NT2/D1 (cell line): ENCODE results near the gene RIC3.

Experiments
- SUZ12 ChIP-seq: IDR thresholded peaks from 2 replicates; pipeline ENCODE4 v1.6.1; 2011; ENCODE audit not compliant: insufficient read length, insufficient read depth; ENCODE audit errors: extremely low read depth
- YY1 ChIP-seq: IDR thresholded peaks from 2 replicates; pipeline ENCODE4 v1.6.1; 2011; ENCODE audit not compliant: insufficient read length, insufficient read depth

DNA sequence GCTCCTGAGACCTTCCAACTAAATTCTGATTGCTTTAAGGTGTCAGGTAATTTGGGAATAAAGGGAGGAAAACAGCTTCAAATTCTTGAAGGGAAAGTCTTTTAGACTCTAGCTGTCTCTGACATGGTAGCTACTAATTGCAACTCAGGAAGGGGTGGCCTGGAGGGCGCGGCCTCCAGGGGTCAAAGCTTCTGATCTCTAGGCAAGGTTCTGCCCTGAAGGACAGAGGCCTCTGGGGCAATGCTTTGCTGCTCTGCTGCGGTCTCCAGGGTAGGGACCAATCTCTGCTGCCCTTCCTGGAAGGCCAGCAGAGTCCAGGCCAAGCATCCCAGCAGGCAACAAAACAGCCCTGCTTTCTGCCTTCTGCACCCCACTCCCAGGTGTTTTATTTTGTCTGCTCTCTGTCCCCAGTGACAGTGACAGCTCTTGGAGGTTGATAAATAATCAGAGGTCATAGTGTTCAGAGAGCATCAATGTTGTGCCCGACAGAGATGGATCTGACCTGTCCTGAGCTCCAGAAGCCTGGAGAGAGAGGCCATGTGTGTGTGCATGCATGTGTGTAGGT is 89.6 kb downstream of the RIC3 start:
- TF ChIP-seq SUZ12 (no peak), YY1 (no peak)
